Calu3 (cell line): Measurements from ENCODE around the gene ATP5F1E. TPM values are rescaled to one million over a fixed set of nuclear protein-coding genes. Genes with fewer than 3 reads are reported as not detected.
A peak's percentile ranks its signal among the peaks of the same experiment; 100 is the strongest.
"Not testable (repeated sequence)": the region's sequence is repeated elsewhere in the genome, so short reads cannot be mapped to it uniquely, and the experiment has no call there.

ENCODE experiments used
- BruUV-seq: library from RNA; stranded (reverse); fragments of 400-500 nt; replicated peaks from 2 replicates; lab custom pipeline; 2021; lab: Mats Ljungman, UMichigan
- CTCF ChIA-PET: fragments of 300-600 bp; sonication (Branson Sonifier 250); formaldehyde crosslinking; loops from one replicate; lab custom pipeline; 2022; ENCODE audit warnings: antibody characterized with exemption; lab: Charles Lee
- DNase-seq: peaks from one replicate; pipeline ENCODE4 v3.0.0; 2022
- H3K27ac Mint-ChIP-seq: one replicate; pipeline ENCODE4 v1.8.0; 2022; ENCODE audit warnings: mixed read lengths; ENCODE audit not compliant: unreplicated experiment
- H3K27me3 Mint-ChIP-seq: one replicate; pipeline ENCODE4 v1.8.0; 2022; ENCODE audit warnings: mixed read lengths; ENCODE audit not compliant: unreplicated experiment
- H3K36me3 Mint-ChIP-seq: one replicate; pipeline ENCODE4 v1.8.0; 2022; ENCODE audit warnings: mild to moderate bottlenecking, moderate library complexity, mixed read lengths; ENCODE audit not compliant: insufficient read depth, unreplicated experiment
- H3K4me1 Mint-ChIP-seq: one replicate; pipeline ENCODE4 v1.8.0; 2022; ENCODE audit warnings: mild to moderate bottlenecking, low read depth, mixed read lengths; ENCODE audit not compliant: unreplicated experiment
- H3K4me3 Mint-ChIP-seq: one replicate; pipeline ENCODE4 v1.8.0; 2022; ENCODE audit warnings: mild to moderate bottlenecking, low read depth, moderate library complexity, mixed read lengths; ENCODE audit not compliant: unreplicated experiment
- H3K9me3 Mint-ChIP-seq: one replicate; pipeline ENCODE4 v1.8.0; 2022; ENCODE audit warnings: low read depth, mixed read lengths; ENCODE audit not compliant: unreplicated experiment
- CTCF ChIP-seq: fragments of 200-600 bp; IDR thresholded peaks from one replicate; pipeline ENCODE4 v1.8.0; 2022; ENCODE audit warnings: antibody characterized with exemption; ENCODE audit not compliant: unreplicated experiment
- intact Hi-C: fragments of 100-400 bp; cut with micrococcal nuclease; formaldehyde crosslinking; loops from one replicate; pipeline ENCODE4 v1.10.0; 2022; ENCODE audit not compliant: unreplicated experiment
- total RNA-seq: library from RNA; stranded (reverse); gene quantifications from 2 replicates; pipeline ENCODE4 v1.2.3, GENCODE V29; 2022

The ATP5F1E gene
- total RNA-seq, 1 experiment from 2014 or later: 116 TPM

- CTCF ChIA-PET: interaction anchor here (0.6 kb wide), 1 partner anchor 12 kb away, joined by 5 read pairs; no protein-coding TSS in a partner anchor
- H3K4me3 Mint-ChIP-seq: no peak overlapping the region
These were observed 47.4 kb downstream of the ATP5F1E start for GRCh38 chr20:58984691-58985090.

DNA sequence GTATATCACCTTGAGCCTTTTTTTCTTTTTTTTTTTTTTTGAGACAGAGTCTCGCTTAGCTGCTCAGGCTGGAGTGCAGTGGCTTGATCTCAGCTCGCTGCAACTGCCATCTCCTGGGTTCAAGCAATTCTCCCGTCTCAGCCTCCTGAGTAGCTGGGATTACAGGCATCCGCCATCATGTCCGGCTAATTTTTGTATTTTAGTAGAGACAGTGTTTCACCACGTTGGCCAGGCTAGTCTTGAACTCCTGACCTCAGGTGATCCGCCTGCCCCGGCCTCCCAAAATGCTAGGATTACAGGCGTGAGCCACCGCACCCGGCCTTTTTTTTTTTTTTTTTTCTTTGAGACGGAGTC, 49.0 kb downstream of the ATP5F1E start:
- CTCF ChIA-PET: interaction anchor here (0.7 to 0.9 kb wide), 3 partner anchors 14 to 1041 kb away, joined by 3 to 4 read pairs (median 3); no protein-coding TSS in a partner anchor
- not testable (repeated sequence) for H3K27ac Mint-ChIP-seq, DNase-seq, H3K9me3 Mint-ChIP-seq, H3K27me3 Mint-ChIP-seq, BruUV-seq
- Mint-ChIP-seq H3K4me3 (peak overlapping the region; percentile 67), H3K4me1 (peaks cover 27% of the 10 kb centered on the region), H3K36me3 (peaks cover 57% of the 10 kb centered on the region)
- intact Hi-C loops: loop anchor here (5.0 kb wide), 2 partner anchors 49 to 91 kb away; partner anchors contain the start of gene ATP5F1E

More at GRCh38 chr20:58984691-58985090, 47.4 kb downstream of the ATP5F1E start:
- intact Hi-C loops: loop anchor here (5.0 kb wide), 3 partner anchors 48 to 92 kb away; partner anchors contain the start of gene ATP5F1E
- Mint-ChIP-seq H3K9me3 (no peaks in the 10 kb centered on the region), H3K27me3 (no peaks in the 10 kb centered on the region), H3K4me1 (peaks cover 27% of the 10 kb centered on the region), H3K36me3 (peaks cover 65% of the 10 kb centered on the region), H3K27ac (no peak overlapping the region)
- BruUV-seq: no TSS peak
- no peak for DNase-seq
- no peak for TF ChIP-seq CTCF

GRCh38 chr20:58982406-58983114, 49.6 kb downstream of the ATP5F1E start:
- Mint-ChIP-seq H3K4me3 (peak overlapping the region; percentile 67), H3K36me3 (peaks cover 51% of the 10 kb centered on the region), H3K27ac (peak overlapping the region; percentile 67), H3K9me3 (no peaks in the 10 kb centered on the region), H3K4me1 (peaks cover 27% of the 10 kb centered on the region), H3K27me3 (no peaks in the 10 kb centered on the region)
- BruUV-seq: no TSS peak
- CTCF ChIA-PET: interaction anchor here (0.5 to 1.1 kb wide), 9 partner anchors 9 to 1040 kb away, joined by 3 to 11 read pairs (median 4); no protein-coding TSS in a partner anchor
- intact Hi-C loops: loop anchor here (5.0 kb wide), 2 partner anchors 50 to 90 kb away; partner anchors contain the start of gene ATP5F1E
- TF ChIP-seq CTCF: no peak
- no peak for DNase-seq

DNA sequence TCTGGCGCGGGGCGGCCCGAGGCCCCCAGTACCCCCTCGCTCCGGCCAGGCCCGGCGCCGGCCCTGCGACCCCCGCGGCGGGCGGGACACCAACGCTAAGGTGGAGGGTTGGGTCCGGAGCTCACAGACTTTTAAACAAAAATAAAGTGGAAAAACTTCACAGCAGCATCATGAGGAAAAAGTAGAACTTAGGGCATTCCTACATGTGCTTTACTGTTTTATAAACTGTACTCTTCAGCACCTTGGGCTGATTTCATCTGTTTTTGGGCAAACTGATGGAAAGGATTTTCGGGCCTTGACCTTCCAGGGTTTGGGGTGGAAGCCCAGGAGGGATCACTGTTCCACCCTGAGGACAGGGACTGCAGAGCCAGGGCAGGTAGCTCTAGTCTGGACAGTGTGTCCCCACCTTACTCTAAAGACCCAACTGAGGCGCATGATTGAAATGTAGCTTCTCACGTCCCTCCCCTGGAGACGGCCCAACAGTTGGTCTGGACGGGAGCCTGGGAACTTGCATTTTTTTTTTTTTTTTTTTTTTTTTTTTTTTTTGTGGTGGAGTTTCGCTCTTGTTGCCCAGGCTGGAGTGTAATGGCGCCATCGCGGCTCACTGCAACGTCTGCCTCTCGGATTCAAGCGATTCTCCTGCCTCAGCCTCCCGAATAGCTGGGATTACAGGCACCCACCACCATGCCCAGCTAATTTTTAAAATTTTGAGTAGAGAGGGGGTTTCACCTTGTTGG, 50.3 kb downstream of the ATP5F1E start:
- Mint-ChIP-seq H3K4me1 (peaks cover 27% of the 10 kb centered on the region), H3K27me3 (no peaks in the 10 kb centered on the region), H3K36me3 (peaks cover 44% of the 10 kb centered on the region), H3K27ac (peak overlapping the region; percentile 67), H3K9me3 (peaks cover under 1% of the 10 kb centered on the region), H3K4me3 (peak overlapping the region; percentile 67)
- no peak for TF ChIP-seq CTCF
- BruUV-seq: TSS peak; percentile 50
- peak; percentile 25 for DNase-seq
- CTCF ChIA-PET: interaction anchor here (0.5 to 1.1 kb wide), 7 partner anchors 10 to 1283 kb away, joined by 3 to 11 read pairs (median 5); no protein-coding TSS in a partner anchor
- intact Hi-C loops: loop anchor here (5.0 kb wide), 2 partner anchors 51 to 89 kb away; partner anchors contain the start of gene ATP5F1E
